Gastroesophageal sphincter (tissue), 3 donors: ENCODE measurements around the gene PRKG1.

Experiments
- CTCF ChIP-seq, 4 experiments: fragments of 200-600 bp in 2 of 4; fragments of 450-650 bp in 2 of 4; sonication (generic) in 1 of 4; IDR thresholded peaks; one replicate each; pipeline ENCODE4 v1.5.1; 2017 to 2019; ENCODE audit warnings: antibody characterized with exemption in 4 of 4, mild to moderate bottlenecking in 2 of 4, moderate library complexity in 2 of 4
- EP300 ChIP-seq: sonication (generic); formaldehyde crosslinking; IDR thresholded peaks from one replicate; pipeline ENCODE4 v1.6.1; 2017; ENCODE audit warnings: antibody characterized with exemption, mild to moderate bottlenecking
- POLR2A ChIP-seq, 2 donors: fragments of 450-650 bp; IDR thresholded peaks; one replicate each; pipeline ENCODE4 v1.6.1; 2017; ENCODE audit warnings: antibody characterized with exemption in 2 of 2, mild to moderate bottlenecking in 2 of 2, moderate library complexity in 1 of 2
- POLR2AphosphoS5 ChIP-seq: sonication (generic); formaldehyde crosslinking; IDR thresholded peaks from one replicate; pipeline ENCODE4 v1.6.1; 2017; ENCODE audit warnings: antibody characterized with exemption

- TF ChIP-seq CTCF (IDR thresholded peaks at IDR 0.05) (no peak), EP300 (no peak), POLR2AphosphoS5 (no peak), POLR2A (IDR thresholded peaks at IDR 0.05) (no peak)
Observed at GRCh38 chr10:51375790-51376189, 301.5 kb downstream of the PRKG1 start.
